K562 (cell line): ENCODE measurements around the gene ZNF41. TPM values are rescaled to one million over a fixed set of nuclear protein-coding genes. Genes with fewer than 3 reads are reported as not detected.

Experiments
- ATAC-seq: fragments of 200-7000 bp; cut with Tn5 transposase; 3 replicates; pipeline ENCODE4 v1.9.1; 2020; ENCODE audit warnings: moderate library complexity
- BruUV-seq: library from RNA; stranded (reverse); fragments of 400-500 nt; replicated peaks from 2 replicates; lab custom pipeline; 2021; lab: Mats Ljungman, UMichigan
- CTCF ChIA-PET: fragments of 300-600 bp; formaldehyde crosslinking; extraction: SDS; loops from one replicate; lab custom pipeline; 2021; ENCODE audit warnings: low intra/inter-chr PET ratio; lab: Yijun Ruan, JAX
- POLR2A ChIA-PET: fragments of 300-600, 350-650 bp; sonication (Branson Sonifier 250); formaldehyde crosslinking; extraction: SDS; loops from one replicate; lab custom pipeline; 2021; ENCODE audit warnings: antibody characterized with exemption, inconsistent platforms; lab: Yijun Ruan, JAX
- DNase-seq, 4 experiments: peaks; one replicate each; pipeline versions ENCODE4 v3.0.0 to v3.0.0-alpha.2; 2011 to 2018; ENCODE audit warnings: low spot score in 3 of 4, mixed read lengths in 3 of 4; ENCODE audit errors: extremely low read depth in 1 of 4
- FAIRE-seq: peaks from 2 replicates; lab custom pipeline; 2011; peaks lifted over from hg19 to GRCh38; lab: Jason Lieb, UNC
- H2AFZ ChIP-seq: 2 replicates; pipeline ENCODE4 v1.6.0; 2011; ENCODE audit warnings: low read depth, low read length, control low read depth, inconsistent platforms
- H3K27ac ChIP-seq: fragments of 200-600 bp; 3 replicates; pipeline ENCODE4 v1.8.0; 2011; ENCODE audit warnings: low read depth, mild to moderate bottlenecking, control low read depth, inconsistent platforms, low read length, moderate library complexity, mixed read lengths; ENCODE audit errors: extremely low read depth
- H3K27me3 ChIP-seq, 2 experiments: fragments of 300-600 bp in 1 of 2; 2 replicates in 1 of 2; 3 replicates in 1 of 2; pipeline versions ENCODE4 v1.6.0 to v1.8.0; 2011; ENCODE audit warnings: inconsistent platforms in 2 of 2, low read length in 2 of 2, mild to moderate bottlenecking in 1 of 2, mixed read lengths in 1 of 2, moderate library complexity in 1 of 2; ENCODE audit not compliant: control insufficient read depth in 2 of 2, insufficient read depth in 2 of 2
- H3K36me3 ChIP-seq: fragments of 300-600 bp; 3 replicates; pipeline ENCODE4 v1.8.0; 2011; ENCODE audit warnings: mild to moderate bottlenecking, low read length, inconsistent platforms; ENCODE audit not compliant: control insufficient read depth, insufficient read depth
- H3K4me1 ChIP-seq, 2 experiments: fragments of 200-600 bp in 1 of 2; replicated peaks in 1 of 2; 2 replicates in 1 of 2; 3 replicates in 1 of 2; pipeline versions ENCODE4 v1.5.1 to v1.8.0; 2011; ENCODE audit warnings: inconsistent platforms in 2 of 2, low read length in 2 of 2, mild to moderate bottlenecking in 1 of 2, mixed read lengths in 1 of 2, moderate library complexity in 1 of 2; ENCODE audit not compliant: control insufficient read depth in 2 of 2, insufficient read depth in 2 of 2
- H3K4me2 ChIP-seq: 2 replicates; pipeline ENCODE4 v1.6.1; 2011; ENCODE audit warnings: low read length, control low read depth, inconsistent platforms, mixed read lengths; ENCODE audit not compliant: insufficient read depth
- H3K4me3 ChIP-seq: fragments of 200-600 bp; sonication (generic), shearing (Covaris generic); 2 replicates; pipeline ENCODE4 v1.5.1; 2016; ENCODE audit warnings: control low read depth, inconsistent platforms
- H3K79me2 ChIP-seq: fragments of 200-600 bp; 3 replicates; pipeline ENCODE4 v1.8.0; 2011; ENCODE audit warnings: low read length, inconsistent platforms; ENCODE audit not compliant: control insufficient read depth, insufficient read depth
- H3K9ac ChIP-seq, 2 experiments: 2 replicates each; pipeline versions ENCODE4 v1.6.0 to v1.6.1; 2011; ENCODE audit warnings: low read depth in 2 of 2, low read length in 2 of 2, control low read depth in 1 of 2, inconsistent platforms in 1 of 2, mild to moderate bottlenecking in 1 of 2, mixed read lengths in 1 of 2; ENCODE audit not compliant: insufficient read depth in 1 of 2
- H3K9me1 ChIP-seq: one replicate; pipeline ENCODE4 v1.6.0; 2011; ENCODE audit warnings: inconsistent platforms, mild to moderate bottlenecking, low read length, moderate library complexity; ENCODE audit not compliant: control insufficient read depth, insufficient read depth
- H3K9me3 ChIP-seq: replicated peaks from 2 replicates; pipeline ENCODE4 v1.5.1; 2011; ENCODE audit warnings: low read depth, low read length, inconsistent platforms; ENCODE audit not compliant: control insufficient read depth, insufficient read depth
- H4K20me1 ChIP-seq: replicated peaks from 2 replicates; pipeline ENCODE4 v1.6.1; 2011; ENCODE audit warnings: low read length, inconsistent platforms, mixed read lengths; ENCODE audit not compliant: control insufficient read depth, insufficient read depth
- BACH1 ChIP-seq: fragments of 200-800 bp; sonication (Bioruptor generic); IDR thresholded peaks from 2 replicates; pipeline ENCODE4 v1.6.1; 2016; ENCODE audit warnings: missing genetic modification characterization, missing compliant biosample characterization
- NFRKB ChIP-seq: fragments of 450-650 bp; IDR thresholded peaks from 2 replicates; pipeline ENCODE4 v1.6.1; 2016; ENCODE audit warnings: low read depth
- PHTF2 ChIP-seq: fragments of 250-450 bp; sonication (Bioruptor Pico); IDR thresholded peaks from 2 replicates; pipeline ENCODE4 v1.5.0; 2021; ENCODE audit warnings: mild to moderate bottlenecking
- SMAD3 ChIP-seq: fragments of 450-650 bp; formaldehyde crosslinking; conservative IDR thresholded peaks from 2 replicates; pipeline ENCODE4 v1.4.0; 2020; ENCODE audit warnings: mild to moderate bottlenecking
- ZNF184 ChIP-seq: sonication (generic); formaldehyde crosslinking; IDR thresholded peaks from 2 replicates; pipeline ENCODE4 v1.5.0; 2020; ENCODE audit warnings: missing genetic modification reagents
- ZNF444 ChIP-seq: fragments of 250-450 bp; sonication (Bioruptor Pico); IDR thresholded peaks from 2 replicates; pipeline ENCODE4 v1.4.0; 2020; ENCODE audit warnings: mild to moderate bottlenecking, moderate library complexity
- ZNF551 ChIP-seq: fragments of 250-450 bp; sonication (Bioruptor Pico); IDR thresholded peaks from 2 replicates; pipeline ENCODE4 v1.5.0; 2021; ENCODE audit warnings: mild to moderate bottlenecking, moderate library complexity
- ZNF644 ChIP-seq: fragments of 200-800 bp; sonication (Bioruptor generic); IDR thresholded peaks from 2 replicates; pipeline ENCODE4 v1.6.1; 2016; ENCODE audit warnings: low read depth, missing genetic modification characterization, missing compliant biosample characterization
- ZNF77 ChIP-seq: fragments of 250-450 bp; sonication (Bioruptor Pico); IDR thresholded peaks from 2 replicates; pipeline ENCODE4 v1.5.0; 2020
- WGBS: fragments of 100-300 bp; shearing (Covaris generic); methylation state at CpG from one replicate; pipeline ENCODE4 v1.1.6; 2016; ENCODE audit warnings: low coverage, mixed read lengths; ENCODE audit not compliant: insufficient coverage; ENCODE audit errors: missing lambda C conversion rate; 5-methylcytosine and 5-hydroxymethylcytosine counted together
- in situ Hi-C: fragments of 300-500 bp; cut with MboI; formaldehyde crosslinking; loops from 4 replicates; pipeline ENCODE4 v1.15.0; 2018; ENCODE audit warnings: inconsistent platforms, mixed read lengths
- intact Hi-C: fragments of 100-400 bp; cut with micrococcal nuclease; formaldehyde crosslinking; loops from 2 replicates; pipeline ENCODE4 v1.14.2; 2022
- polyA plus RNA-seq, 8 experiments: library from polyadenylated mRNA; depleted of rRNA in 4 of 8; stranded (reverse) in 5 of 8; unstranded in 3 of 8; fragments of >200 nt; fragmentation: Nextera tagmentation in 2 of 8; fragmentation: Illumina TruSeq in 1 of 8; extraction: Ambion mirVana in 2 of 8; extraction: Trizol in 1 of 8; gene quantifications; 2 replicates each; pipeline versions ENCODE4 v1.2.1 to v1.2.3, GENCODE V29; 2011 to 2014; ENCODE audit warnings: inconsistent platforms in 1 of 8, missing spikeins in 1 of 8
- total RNA-seq, 7 experiments: library from RNA; depleted of rRNA in 6 of 7; stranded (reverse); fragments of >200 nt in 6 of 7; fragmentation: Illumina TruSeq in 2 of 7; extraction: Trizol in 2 of 7; gene quantifications; 2 replicates each; pipeline versions ENCODE4 v1.2.1 to v1.2.3, GENCODE V29; 2011 to 2021; ENCODE audit warnings: low replicate concordance in 1 of 7

Gene ZNF41
- total and polyA plus RNA-seq, 9 of the 15 experiments (the other 6 are each of a cell fraction or from before 2014, with no cell fraction given): 0.53 to 8.6 (median 6.6) TPM

- H3K4me3 ChIP-seq: no peak overlapping the region
- in situ Hi-C loops (no loop called here), intact Hi-C loops (no loop called here)
- H3K9ac ChIP-seq: no peak overlapping the region
- H3K9me3 ChIP-seq: no peaks in the 10 kb centered on the region
- H4K20me1 ChIP-seq: no peaks in the 10 kb centered on the region
- CTCF ChIA-PET: no interaction called here
- H3K4me2 ChIP-seq: no peak overlapping the region
- no peak overlapping the region for H2AFZ ChIP-seq
- peaks cover 5% of the 10 kb centered on the region; the same call in 1 of the 3 replicates for H3K36me3 ChIP-seq
- H3K27me3 ChIP-seq: no peaks in the 10 kb centered on the region
- ATAC-seq (no peak), FAIRE-seq (no peak), DNase-seq (no peak)
- BruUV-seq: no TSS peak
- no peaks in the 10 kb centered on the region for H3K9me1 ChIP-seq
- TF ChIP-seq SMAD3 (CRISPR knock-in tag) (no peak), ZNF444 (CRISPR knock-in tag) (no peak), ZNF184 (CRISPR knock-in tag) (0 out of 2 replicates have a peak, but pooled peaks have one; percentile 13), BACH1 (tag) (no peak)
- H3K27ac ChIP-seq: no peak overlapping the region
- 82% methylated on average over 1 of the region's 1 CpG for WGBS
- no peaks in the 10 kb centered on the region for H3K79me2 ChIP-seq
- H3K4me1 ChIP-seq: no peaks in the 10 kb centered on the region
- POLR2A ChIA-PET: no interaction called here
Measured at GRCh38 chrX:47460561-47460960, 22.5 kb downstream of the ZNF41 start.

- Histone ChIP-seq H3K9ac (no peak overlapping the region), H3K9me3 (no peaks in the 10 kb centered on the region), H3K4me3 (no peak overlapping the region), H3K4me2 (no peak overlapping the region), H3K4me1 (no peaks in the 10 kb centered on the region), H4K20me1 (no peaks in the 10 kb centered on the region), H3K79me2 (no peaks in the 10 kb centered on the region), H3K36me3 (peaks cover 15% of the 10 kb centered on the region; the same call in 1 of the 3 replicates), H3K9me1 (no peaks in the 10 kb centered on the region), H3K27ac (no peak overlapping the region), H3K27me3 (no peaks in the 10 kb centered on the region), H2AFZ (no peak overlapping the region)
- CTCF ChIA-PET: interaction anchor here (0.7 kb wide), 1 partner anchor 247 kb away, joined by 3 read pairs; no protein-coding TSS in a partner anchor
- BruUV-seq: no TSS peak
- intact Hi-C loops: no loop called here
- DNase-seq (no peak), FAIRE-seq (no peak), ATAC-seq (no peak)
- POLR2A ChIA-PET: no interaction called here
- in situ Hi-C loops: no loop called here
- 77% methylated on average over 6 of the region's 6 CpGs for WGBS
- no peak for TF ChIP-seq ZNF551
- TF ChIP-seq NFRKB: no peak
- TF ChIP-seq PHTF2: no peak
- TF ChIP-seq ZNF77 (CRISPR knock-in tag): no peak
- no peak for TF ChIP-seq ZNF644 (tag)
Measured at GRCh38 chrX:47458528-47458927, 24.5 kb downstream of the ZNF41 start.
